ENCODE results near the gene POLE. TPM values are rescaled to one million over a fixed set of nuclear protein-coding genes. Genes with fewer than 3 reads are reported as not detected.

Gene POLE
- polyA plus RNA-seq, 1 of the 3 experiments (the other 2 are of a cell fraction) = 20.1 TPM

GRCh38 chr12:132720606-132721345, 33.6 kb upstream of the POLE start:
- H3K9me3 ChIP-seq = no peaks in the 10 kb centered on the region
- H3K27me3 ChIP-seq (ENCODE audit: insufficient read depth) = no peaks in the 10 kb centered on the region
- H3K4me1 ChIP-seq (ENCODE audit: control insufficient read depth in 1 of 2, insufficient read depth in 2 of 2, low read depth in 1 of 2, low read length in 1 of 2) = no peaks in the 10 kb centered on the region
- H3K27ac ChIP-seq (ENCODE audit: low read depth in 2 of 2, low read length in 1 of 2) = no peak overlapping the region
- no peak overlapping the region for H2AFZ ChIP-seq (ENCODE audit: low read depth)
- peaks cover 28% of the 10 kb centered on the region for H4K20me1 ChIP-seq (ENCODE audit: insufficient read depth)
- no peak overlapping the region for H3K9ac ChIP-seq
- peaks cover 22% of the 10 kb centered on the region; the same call in 1 of the 2 replicates for H3K79me2 ChIP-seq (ENCODE audit: insufficient read depth)
- H3F3A ChIP-seq (replicated peaks; ENCODE audit: insufficient read depth) = peaks cover 28% of the 10 kb centered on the region
- H3K4me2 ChIP-seq = no peak overlapping the region
- 93% methylated on average over 24 of the region's 25 CpGs for WGBS (ENCODE audit: low lambda C conversion rate)
- TF ChIP-seq SMC3 (IDR thresholded peaks at IDR 0.05; ENCODE audit: low read depth, low read length) (no peak), EZH2phosphoT487 (IDR thresholded peaks at IDR 0.05; ENCODE audit: borderline replicate concordance, low read depth) (no peak), ELF1 (IDR thresholded peaks at IDR 0.05) (no peak), CHD2 (IDR thresholded peaks at IDR 0.05; ENCODE audit: low read length, partially characterized antibody) (no peak), USF2 (IDR thresholded peaks at IDR 0.05; ENCODE audit: borderline replicate concordance, low read depth, low read length) (no peak), TEAD4 (IDR thresholded peaks at IDR 0.05; ENCODE audit: borderline replicate concordance, insufficient read depth) (no peak), JUND (IDR thresholded peaks at IDR 0.05) (no peak), CTCF (IDR thresholded peaks at IDR 0.05) (no peak), TCF12 (IDR thresholded peaks at IDR 0.05) (no peak), RCOR1 (IDR thresholded peaks at IDR 0.05; ENCODE audit: low read length) (no peak), USF1 (IDR thresholded peaks at IDR 0.05; ENCODE audit: borderline replicate concordance, low read depth) (no peak), POLR2AphosphoS5 (IDR thresholded peaks at IDR 0.05; ENCODE audit: low read depth, low read length) (no peak), MEF2A (IDR thresholded peaks at IDR 0.05; ENCODE audit: borderline replicate concordance, low read depth) (no peak)
- no peak for DNase-seq
- no peaks in the 10 kb centered on the region for H3K9me2 ChIP-seq
- ChIA-PET POLR2A (interaction anchor here (1.0 kb wide), 1 partner anchor 10 kb away, joined by 5 read pairs; the partner anchor contains the start of gene PGAM5), CTCF (no interaction called here)
- H3K36me3 ChIP-seq (replicated peaks in 1 of 2; ENCODE audit: control insufficient read depth in 1 of 2, insufficient read depth in 2 of 2, low read length in 1 of 2) = peaks cover 39 to 62% of the 10 kb centered on the region in 2 experiments
- H3K4me3 ChIP-seq (ENCODE audit: low read depth in 2 of 2, low read length in 1 of 2) = no peak overlapping the region

GRCh38 chr12:132719954-132720324, 32.8 kb upstream of the POLE start:
- H3K4me2 ChIP-seq = no peak overlapping the region
- POLR2A ChIA-PET = no interaction called here
- no peak overlapping the region for H3K4me3 ChIP-seq (ENCODE audit: low read depth in 2 of 2, low read length in 1 of 2)
- peaks cover 20% of the 10 kb centered on the region; the same call in 1 of the 2 replicates for H3K79me2 ChIP-seq (ENCODE audit: insufficient read depth)
- CTCF ChIA-PET = no interaction called here
- peaks cover 31 to 55% of the 10 kb centered on the region in 2 experiments for H3K36me3 ChIP-seq (replicated peaks in 1 of 2; ENCODE audit: control insufficient read depth in 1 of 2, insufficient read depth in 2 of 2, low read length in 1 of 2)
- H3K9me3 ChIP-seq = no peaks in the 10 kb centered on the region
- no peak overlapping the region for H3K27ac ChIP-seq (ENCODE audit: low read depth in 2 of 2, low read length in 1 of 2)
- no peaks in the 10 kb centered on the region for H3K9me2 ChIP-seq
- no peaks in the 10 kb centered on the region for H3K27me3 ChIP-seq (ENCODE audit: insufficient read depth)
- H3F3A ChIP-seq (replicated peaks; ENCODE audit: insufficient read depth) = peaks cover 21% of the 10 kb centered on the region
- no peak overlapping the region for H3K9ac ChIP-seq
- H4K20me1 ChIP-seq (ENCODE audit: insufficient read depth) = peaks cover 28% of the 10 kb centered on the region
- H3K4me1 ChIP-seq (ENCODE audit: control insufficient read depth in 1 of 2, insufficient read depth in 2 of 2, low read depth in 1 of 2, low read length in 1 of 2) = no peaks in the 10 kb centered on the region
- TF ChIP-seq RXRA (IDR thresholded peaks at IDR 0.05; ENCODE audit: borderline replicate concordance, low read depth) = no peak
- no peak for TF ChIP-seq EZH2phosphoT487 (IDR thresholded peaks at IDR 0.05; ENCODE audit: borderline replicate concordance, low read depth)
- 98% methylated on average over 12 of the region's 12 CpGs for WGBS (ENCODE audit: low lambda C conversion rate)
- H2AFZ ChIP-seq (ENCODE audit: low read depth) = no peak overlapping the region
- DNase-seq = no peak

Data from SK-N-SH (cell line).